EH (cell line): Measurements from ENCODE around the gene C17orf113.
A peak's percentile ranks its signal among the peaks of the same experiment; 100 is the strongest.
"Not testable (repeated sequence)": the region's sequence is repeated elsewhere in the genome, so short reads cannot be mapped to it uniquely, and the experiment has no call there.

ENCODE experiments used
- DNase-seq: peaks from one replicate; pipeline ENCODE4 v3.0.0-alpha.2; 2015; ENCODE audit warnings: low read depth

C17orf113 gene

DNA sequence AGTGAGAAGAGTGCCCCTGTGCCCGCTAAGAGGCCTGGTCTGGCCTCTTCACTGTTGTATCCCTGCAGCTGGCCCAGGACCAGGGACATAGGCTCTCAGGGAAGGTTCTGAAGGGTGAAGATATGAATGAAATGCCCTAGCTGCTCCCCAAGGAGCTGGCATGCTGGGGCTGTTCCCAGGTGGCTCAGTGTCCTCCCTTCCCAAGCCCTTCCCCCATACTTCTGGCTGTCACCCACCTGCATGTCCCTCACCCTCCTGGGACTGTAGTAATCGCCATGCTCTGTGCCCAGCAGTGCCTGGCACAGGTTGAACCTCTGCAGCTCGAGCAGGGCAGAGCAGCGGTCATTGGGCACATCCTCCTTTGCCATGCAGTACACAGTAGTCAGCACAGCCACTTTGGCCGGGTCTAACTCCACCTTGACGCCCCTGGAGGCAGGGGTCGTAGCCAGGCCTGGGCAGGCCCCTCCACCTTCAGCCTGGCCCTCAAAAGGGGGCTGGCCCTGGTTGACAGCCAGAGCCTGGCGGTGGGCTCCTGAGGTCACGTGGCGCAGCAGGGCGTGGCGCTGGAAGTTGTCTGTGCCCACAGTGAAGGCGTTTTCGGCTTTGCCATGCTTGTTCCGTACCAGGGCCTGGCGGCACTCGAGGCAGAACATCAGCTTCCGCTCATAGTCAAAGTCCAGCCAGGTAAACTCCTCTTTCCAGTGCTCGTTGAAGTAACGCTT is 7.6 kb downstream of the C17orf113 start:
- no peak for DNase-seq

DNA sequence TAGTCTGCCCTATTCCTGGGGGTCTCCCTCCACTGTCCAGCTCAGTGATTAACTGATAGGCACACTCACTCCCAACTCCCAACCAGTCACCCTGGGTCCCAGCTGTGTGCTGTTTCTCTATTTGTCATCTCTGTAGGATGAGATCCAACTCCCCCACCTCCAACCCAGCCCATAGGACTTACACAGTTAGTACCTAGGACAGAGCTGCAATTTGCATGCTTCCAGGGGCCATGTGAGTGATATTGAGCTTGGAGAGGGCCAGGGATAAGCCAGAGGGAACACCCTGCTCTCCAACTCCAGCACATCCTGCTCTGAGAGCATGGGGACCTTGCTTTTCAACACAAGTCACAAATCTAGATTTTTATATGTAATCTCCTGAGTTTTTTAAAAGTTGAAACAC is 8.8 kb downstream of the C17orf113 start:
- DNase-seq, result no peak

DNA sequence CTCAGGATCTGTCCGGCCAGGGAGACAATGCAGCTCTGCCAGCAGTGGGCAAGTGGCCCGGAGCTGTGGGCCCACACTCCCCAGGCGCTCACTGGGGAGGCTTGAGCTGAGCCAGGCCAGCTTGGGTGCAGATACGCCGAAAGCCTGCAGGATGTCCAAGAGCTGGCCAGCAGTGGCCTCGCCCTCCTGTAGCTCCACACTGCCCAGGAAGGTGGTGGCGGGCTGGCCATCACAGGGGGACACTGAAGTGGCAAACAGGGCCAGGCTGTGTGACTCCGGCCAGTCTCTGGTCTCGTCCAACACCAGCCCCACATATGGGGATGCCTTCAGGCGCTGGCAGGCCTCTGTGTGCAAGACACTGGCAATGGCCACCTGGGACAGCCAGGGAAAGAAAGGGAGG is 9.6 kb downstream of the C17orf113 start:
- DNase-seq, result no peak

DNA sequence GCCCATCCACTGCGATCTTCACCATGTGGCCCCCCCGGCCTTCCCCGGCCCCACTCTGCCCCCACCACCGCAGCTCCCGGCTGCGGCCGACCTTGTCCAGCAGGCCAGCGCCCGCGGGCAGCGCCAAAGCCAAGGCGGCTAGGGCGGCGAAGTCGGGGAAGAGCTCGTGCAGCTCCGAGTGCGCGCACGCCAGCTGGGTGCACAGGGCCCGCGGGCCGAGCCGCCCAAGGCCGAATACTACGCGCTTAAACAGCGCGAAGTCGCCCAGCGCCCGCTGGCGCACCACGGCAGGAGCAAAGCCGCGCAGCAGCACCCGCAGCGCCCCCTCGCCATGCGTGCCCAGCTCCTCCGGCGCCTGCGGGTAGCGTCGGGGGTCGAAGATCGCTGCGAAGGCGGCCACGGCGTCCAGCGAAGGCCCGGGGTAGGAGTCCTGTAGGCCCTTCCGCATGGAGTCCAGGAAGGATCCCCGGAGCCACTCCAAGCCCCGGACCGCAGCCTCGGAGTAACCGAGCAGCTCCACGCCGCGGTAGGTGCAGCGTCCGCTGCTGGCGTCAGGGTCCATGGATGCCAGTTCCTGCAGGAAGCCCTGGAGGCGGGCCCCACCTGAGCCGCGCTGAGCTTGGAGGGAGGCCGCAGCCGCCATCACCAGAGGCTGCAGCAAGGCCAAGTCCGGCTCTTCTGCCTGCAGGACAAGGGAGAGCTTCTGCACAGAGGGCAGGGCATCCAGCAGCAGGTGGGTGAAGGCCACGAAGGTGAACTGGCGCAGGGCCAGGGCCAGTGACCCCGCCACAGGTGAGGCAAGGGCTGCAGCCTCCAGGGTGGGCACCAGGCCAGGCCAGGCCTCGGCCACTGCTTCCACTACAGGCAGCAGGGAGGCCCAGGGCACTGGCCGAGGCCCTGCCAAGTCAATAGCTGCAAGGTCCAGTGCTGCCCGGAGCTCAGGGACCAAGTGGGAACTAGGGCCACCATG is 10.3 kb downstream of the C17orf113 start:
- DNase-seq, result no peak

DNA sequence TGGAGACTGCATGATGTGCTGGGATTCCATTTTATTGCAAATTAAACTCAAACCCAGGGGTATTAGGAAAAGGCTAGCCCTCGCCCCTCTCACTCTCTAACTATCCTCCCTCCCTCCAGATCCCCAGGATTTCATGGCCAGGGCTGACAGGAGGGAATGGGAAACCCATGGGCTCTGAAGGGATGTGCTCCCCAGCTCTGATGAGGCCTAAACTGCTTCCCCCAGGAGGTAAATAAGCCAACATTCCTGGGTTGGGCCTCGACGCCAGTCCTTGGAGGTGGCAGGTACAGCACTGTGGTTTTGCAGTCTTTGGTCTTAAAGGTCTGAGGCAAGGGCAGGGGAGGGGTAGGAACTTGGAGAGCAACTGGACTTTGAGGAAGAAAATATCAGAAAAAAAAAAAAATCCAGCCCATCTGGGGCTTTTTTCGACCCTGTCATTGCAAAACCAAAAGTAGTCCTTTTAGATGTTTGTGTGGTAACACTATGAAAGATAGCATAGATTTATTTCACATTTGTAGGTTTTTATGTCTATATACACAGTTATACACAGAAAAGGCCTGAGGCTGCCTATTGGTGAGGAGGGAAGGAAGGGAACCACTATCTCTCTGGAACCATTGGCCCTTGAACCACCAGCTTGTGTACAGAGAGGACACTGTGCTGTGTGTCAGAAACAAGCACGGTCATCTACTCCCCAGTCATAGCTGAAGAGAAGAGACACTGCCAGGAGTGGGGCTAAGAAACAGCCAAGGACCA is 12.0 kb downstream of the C17orf113 start:
- no peak for DNase-seq

DNA sequence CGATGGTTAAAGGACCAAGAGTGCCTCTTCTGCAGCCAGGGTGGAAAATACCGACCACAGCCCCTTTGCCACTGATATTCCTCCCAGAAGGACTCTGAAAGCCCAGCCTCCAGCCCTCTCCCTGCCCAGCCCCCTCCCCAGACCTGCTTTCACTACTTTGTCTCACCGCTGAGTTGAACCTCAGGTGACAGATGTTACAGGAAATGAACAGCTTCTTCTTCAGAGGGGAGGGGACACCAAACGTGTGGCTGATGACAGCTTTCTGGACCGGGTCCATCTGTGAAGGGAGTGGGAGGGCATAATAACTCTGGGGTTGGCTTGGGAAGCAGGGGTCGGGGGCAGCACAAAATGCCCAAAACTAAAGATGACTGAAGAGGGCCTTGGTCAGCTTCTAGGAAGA is 16.3 kb downstream of the C17orf113 start:
- no peak for DNase-seq

DNA sequence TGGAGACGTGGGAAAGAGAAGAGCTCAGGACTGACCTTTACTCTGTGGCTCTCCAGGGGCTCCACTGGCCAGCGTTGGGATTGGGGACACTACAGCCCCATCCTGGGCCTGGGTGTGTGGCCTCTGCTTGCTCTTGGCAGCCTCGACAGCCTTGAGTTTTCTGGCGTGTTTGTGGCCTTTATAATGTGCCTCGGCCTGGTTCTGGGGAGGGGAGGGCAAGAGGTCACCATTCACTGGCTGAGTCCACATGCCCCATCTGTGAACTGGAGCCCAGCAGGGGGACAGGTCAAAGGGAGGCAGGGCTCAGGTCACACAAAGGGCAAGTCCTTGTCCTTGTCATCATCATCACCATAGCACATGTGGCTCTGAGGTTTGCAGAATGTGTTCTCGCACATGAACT is 18.8 kb downstream of the C17orf113 start:
- no peak for DNase-seq

DNA sequence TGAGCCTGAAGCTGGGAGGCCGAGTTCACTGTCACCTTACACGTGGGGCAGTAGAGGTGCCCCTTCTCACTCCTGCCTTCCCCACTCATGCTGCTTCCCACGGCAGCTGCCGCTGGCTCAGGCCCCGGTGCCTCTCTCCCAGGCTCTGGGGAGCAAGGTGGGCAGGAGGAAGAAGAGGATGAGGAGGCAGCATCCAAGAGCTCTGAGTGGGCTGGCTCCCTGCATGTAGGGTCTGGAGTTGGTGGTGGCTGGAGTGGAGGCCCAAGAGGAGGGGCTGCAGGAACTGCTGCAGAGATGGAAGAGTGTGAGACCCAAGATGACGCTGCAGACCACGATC is 21.6 kb downstream of the C17orf113 start:
- DNase-seq, result no peak

DNA sequence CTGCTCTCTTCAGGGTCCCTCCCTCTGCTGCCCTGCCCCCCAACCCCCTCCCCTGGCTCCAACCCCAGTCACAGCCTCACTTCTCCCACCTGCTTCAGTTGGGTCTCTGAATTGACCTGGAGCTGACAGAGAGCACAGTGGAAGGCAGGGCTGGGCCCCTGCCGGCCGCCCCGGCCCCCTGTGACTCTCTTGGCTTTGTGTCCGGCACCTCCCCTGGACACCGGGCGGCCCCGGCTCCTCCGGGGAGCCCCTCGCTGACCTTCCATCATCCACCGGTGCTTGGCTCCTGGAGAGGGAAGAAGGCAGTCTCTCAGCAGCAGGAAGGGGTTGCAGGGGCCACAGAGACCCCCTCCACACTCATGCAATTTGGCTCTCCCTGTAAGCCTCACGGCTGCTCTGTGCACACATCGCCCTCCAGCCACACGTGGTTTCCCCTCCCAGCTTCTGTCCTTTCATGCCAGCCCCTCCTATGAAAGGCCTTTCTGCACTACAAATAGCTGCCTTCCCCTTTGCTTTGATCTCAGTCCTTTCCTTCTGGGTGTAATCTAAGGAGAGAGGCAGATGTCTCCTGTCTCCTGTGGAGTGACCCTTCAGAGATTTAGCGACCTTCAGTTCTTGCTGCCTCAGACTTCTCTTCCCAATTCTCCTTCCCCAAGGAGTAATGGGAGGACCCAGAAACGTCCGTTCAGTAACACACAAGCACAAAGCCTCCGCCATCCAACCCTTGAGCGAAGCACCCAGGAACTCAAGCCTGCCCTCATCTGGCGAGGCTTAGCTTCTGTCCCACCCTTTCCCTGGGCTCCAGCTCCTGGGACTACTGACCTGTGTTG is 22.2 kb downstream of the C17orf113 start:
- DNase-seq, result peak; percentile 15

DNA sequence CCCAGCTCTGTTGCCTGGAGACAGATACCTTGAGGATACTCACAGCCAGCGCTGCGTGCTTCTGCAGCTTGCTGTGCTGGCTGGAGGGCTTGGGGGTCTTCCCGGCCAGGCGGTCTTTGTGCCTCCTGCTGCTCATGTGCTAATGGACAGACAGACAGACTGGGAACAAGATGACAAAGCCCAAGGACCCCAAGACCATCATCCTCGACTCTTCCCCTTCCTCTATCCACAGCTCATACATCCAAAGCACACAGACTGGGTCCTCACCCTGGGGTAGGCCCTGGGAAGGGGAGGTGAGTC is 22.9 kb downstream of the C17orf113 start:
- DNase-seq, result no peak

DNA sequence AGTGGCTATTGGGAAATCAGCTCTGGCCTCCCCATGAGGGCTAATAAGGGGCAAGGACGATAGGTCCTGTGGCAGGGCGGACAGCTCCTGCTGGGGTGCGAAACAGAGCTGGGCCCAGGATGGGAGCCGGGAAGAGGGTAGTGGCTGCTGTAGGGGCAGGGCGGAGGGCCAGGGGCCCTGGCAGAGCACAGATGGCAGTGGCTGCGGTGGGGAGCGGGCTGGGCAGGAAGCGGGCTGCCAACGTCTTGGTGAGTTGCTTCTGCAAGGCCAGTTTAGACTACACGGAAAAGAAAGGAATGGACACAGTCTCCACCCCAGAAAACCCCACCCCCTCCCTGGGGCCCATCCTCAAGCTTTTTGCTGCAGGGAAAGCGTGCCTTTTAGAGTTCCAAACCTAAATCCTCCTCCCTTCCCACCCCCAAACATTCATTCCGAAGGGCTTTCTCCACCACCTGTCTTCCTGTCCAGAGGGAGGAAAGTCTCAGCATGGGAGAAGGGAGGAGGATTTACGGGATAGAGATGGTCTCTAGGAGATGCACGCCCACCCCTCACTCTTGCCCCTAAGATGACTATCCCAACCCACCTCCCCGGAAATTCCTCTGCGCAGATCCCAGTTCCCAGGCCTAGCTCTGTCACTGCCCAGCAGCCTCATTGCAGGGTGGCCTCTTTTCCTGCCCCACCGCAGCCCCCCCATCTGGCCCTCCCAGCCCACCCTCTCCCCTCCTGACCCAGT is 23.4 kb downstream of the C17orf113 start:
- no peak for DNase-seq

DNA sequence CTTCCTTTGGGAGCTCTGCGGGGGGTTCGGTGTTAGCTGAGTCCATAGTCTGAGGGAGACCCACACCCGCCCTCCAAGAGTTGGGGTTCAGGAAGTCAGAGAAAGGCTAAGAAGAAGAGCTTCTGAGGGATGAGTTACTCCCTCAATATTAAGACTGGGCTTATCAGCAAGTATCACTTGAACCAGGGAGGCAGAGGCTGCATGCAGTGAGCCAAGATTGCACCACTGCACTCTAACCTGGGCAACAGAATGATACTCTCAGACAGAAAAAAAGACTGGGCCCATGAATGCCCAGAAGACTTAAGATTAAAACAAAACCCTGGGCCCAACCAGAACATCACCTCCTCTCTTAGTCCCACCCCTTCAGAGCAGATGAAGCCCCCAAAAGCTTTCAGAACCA is 24.5 kb downstream of the C17orf113 start:
- no peak for DNase-seq

DNA sequence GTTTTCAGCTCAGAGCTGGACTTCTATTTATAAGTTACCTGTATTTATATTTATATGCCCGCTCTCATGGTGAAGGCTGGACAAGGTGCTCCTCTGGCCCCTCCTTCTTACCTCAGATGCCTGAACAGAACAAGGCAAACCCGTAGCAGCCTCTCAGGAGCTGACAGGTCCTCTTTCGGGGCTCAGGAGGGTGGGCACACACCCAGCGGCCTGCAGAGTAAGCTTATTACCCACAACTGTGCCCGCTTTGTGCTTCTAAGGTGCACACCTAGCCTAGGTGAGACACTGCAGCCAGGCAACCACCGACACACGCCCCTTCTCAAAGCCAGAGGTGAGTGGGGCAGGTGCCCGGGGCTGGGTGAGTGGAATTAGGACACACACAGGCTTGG is 25.2 kb downstream of the C17orf113 start:
- no peak for DNase-seq

DNA sequence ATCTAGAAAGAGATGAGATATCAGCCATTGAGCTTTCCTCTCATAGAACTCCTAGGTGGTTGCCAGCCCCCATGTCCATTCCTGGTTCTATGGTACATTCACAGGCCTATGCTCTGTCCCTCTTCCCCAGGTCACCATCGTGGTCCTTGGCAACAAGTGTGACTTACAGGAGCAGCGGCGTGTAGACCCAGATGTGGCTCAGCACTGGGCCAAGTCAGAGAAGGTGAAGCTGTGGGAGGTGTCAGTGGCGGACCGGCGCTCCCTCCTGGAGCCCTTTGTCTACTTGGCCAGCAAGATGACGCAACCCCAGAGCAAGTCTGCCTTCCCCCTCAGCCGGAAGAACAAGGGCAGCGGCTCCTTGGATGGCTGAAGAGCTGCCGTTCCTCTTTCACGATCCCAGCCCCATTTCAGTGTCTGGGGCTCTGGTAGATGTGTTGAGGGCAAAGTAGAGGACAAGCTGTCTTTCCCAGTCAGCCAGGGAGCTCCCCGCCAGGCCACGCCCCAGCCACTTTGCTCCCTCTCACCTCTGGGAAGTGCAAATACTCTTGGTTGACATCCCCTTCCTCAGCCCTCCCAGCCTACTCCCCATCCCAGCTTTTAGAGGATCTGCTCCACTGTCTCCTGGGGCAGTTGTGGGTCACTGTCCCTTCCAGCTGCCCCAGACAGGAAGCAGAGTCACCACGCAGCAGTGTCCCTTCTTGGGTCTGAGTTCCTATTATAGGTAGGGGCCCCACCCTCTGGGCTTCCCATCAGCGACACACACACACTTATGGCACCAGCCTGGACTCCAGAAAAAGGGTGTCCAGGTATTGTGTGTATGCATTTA is 26.7 kb downstream of the C17orf113 start:
- no peak for DNase-seq

DNA sequence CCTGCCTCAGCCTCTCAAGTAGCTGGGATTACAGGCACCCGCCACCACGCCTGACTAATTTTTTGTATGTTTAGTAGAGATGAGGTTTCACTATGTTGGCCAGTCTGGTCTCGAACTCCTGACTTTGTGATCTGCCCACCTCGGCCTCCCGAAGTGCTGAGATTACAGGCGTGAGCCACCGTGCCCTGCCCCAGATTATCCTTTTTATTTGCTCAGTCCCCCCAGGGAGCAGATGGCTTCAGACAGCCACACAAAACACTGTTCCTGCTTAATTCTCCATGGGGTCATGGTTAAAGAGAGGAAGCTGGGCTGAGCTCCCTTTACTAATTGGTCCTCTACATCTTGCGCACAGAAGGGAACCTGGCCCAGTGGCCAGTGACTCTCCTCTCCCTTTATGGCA is 29.6 kb downstream of the C17orf113 start:
- DNase-seq, result not testable (repeated sequence)

DNA sequence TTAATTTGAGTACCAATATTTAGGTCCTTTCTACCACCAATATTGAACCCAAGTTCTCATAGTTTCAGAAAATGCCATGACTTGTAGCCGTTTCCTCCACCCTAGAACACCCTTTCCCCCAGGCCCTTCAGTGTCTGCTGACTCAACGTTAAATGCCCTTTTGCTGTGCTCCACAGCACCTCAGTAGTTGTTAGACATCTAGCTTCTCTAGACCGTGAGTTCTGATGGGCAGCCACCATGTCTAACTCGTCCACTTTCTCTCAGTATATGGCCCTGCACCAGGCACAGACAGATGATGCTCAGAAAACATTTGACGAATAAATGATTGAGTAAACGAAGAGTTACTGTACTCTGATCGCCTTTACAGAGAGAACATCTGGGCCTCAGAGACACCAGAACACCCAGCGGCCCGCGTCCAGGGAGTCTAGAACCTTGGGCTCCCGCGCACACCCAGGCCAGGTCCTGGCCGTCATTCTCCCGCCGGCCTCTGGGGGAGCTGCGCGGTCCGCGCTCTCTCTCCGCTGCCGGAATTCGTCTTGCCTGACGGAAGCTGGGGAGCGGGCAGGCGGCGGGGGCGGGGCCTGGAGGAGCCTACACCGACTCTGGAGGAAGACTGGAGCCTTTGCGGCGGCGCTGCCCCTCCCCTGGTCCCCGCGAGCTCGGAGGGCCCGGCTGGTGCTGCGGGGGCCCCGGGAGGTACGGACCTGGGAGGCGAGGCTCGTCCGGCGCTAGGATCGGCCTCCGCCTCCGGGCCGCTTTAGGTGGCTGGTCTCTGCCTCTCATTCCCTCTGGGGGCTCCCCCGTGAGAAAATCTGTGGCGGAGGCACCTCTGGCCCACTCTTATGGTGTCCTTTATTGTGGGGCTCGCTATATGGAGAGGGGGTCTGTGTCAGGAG is 30.6 kb downstream of the C17orf113 start, which contains the start of gene NKIRAS2:
TSS of gene NKIRAS2 (plus strand) at position 582 of the 896 bp plus-strand sequence. CDS start 1,488 bp downstream, outside the sequence.
- DNase-seq, result peak; percentile 91

DNA sequence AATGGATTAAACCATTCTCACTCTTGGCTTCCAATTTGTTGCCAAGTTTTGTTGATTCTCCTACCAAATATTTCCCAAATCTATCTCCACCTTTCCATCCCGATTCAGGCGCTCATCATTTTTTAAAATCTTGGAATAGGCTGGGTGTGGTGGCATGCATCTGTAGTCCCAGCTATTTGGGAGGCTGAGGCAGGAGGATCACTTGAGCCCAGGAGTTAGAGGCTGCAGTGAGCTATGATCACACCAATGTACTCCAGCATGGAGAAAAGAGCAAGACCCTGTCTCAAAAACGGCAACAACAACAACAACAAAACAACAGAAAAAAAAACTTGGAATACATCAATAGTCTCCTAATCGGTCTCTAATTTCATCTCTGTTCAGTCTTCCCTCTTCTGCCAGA is 31.4 kb downstream of the C17orf113 start:
- no peak for DNase-seq

DNA sequence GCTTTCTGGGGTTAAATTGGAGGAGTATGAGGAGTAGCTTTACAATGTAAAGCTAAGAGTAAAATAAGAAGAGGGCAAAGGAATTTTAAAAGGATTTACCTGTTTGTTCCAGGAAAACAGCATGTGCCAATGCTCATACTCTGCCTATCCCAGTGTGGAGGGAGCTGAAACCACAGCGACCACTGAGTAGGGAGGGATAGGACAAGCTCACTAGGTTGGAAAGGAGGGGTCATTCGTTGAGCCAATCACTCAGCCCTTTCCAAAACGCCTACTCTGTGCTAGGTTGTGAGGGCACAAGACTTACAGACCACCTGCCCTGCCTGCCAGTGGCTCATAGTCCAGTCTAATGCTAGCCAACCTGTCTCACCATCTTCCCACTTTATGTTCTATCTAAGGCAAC is 32.1 kb downstream of the C17orf113 start:
- no peak for DNase-seq

DNA sequence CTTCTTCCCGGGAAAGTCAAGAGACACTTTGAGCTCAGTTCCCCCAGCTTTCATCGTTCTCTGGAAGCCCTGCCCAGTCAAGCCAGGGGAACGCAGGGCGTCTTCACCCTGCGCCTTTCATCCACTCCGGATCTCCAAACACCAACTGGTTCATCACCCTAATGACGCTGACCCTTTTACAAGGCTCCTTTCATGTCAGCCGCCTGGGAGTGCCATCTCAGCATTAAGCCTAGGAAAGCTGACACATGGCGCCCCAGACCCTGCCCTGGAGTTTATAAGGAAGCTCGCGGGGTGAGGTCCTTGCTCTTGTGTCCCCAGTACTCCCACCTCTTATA is 32.6 kb downstream of the C17orf113 start:
- no peak for DNase-seq
